H9 (cell line): Measurements from ENCODE around the gene PPP1R3C. TPM values are rescaled to one million over a fixed set of nuclear protein-coding genes. Genes with fewer than 3 reads are reported as not detected.

ENCODE experiments used
- DNase-seq: peaks from one replicate; pipeline ENCODE4 v3.0.0-alpha.2; 2017
- H2AFZ ChIP-seq: one replicate; pipeline ENCODE4 v1.6.1; 2013; ENCODE audit warnings: mild to moderate bottlenecking, low read length, control low read depth, moderate library complexity
- H2AK5ac ChIP-seq: 2 replicates; pipeline ENCODE4 v1.6.1; 2013; ENCODE audit warnings: low read length, control low read depth, mixed read lengths; ENCODE audit not compliant: insufficient read length
- H2BK120ac ChIP-seq: one replicate; pipeline ENCODE4 v1.6.1; 2013; ENCODE audit warnings: low read depth, mild to moderate bottlenecking, low read length, control low read depth, inconsistent platforms; ENCODE audit not compliant: poor library complexity, severe bottlenecking
- H2BK12ac ChIP-seq: 2 replicates; pipeline ENCODE4 v1.6.1; 2013; ENCODE audit warnings: low read length, control low read depth, mixed read lengths, low read depth; ENCODE audit not compliant: insufficient read length
- H2BK15ac ChIP-seq: 2 replicates; pipeline ENCODE4 v1.6.1; 2013; ENCODE audit warnings: low read depth, low read length, control low read depth
- H2BK20ac ChIP-seq: one replicate; pipeline ENCODE4 v1.6.1; 2013; ENCODE audit warnings: low read depth, mild to moderate bottlenecking, low read length, control low read depth, inconsistent platforms; ENCODE audit not compliant: poor library complexity, severe bottlenecking
- H2BK5ac ChIP-seq: 2 replicates; pipeline ENCODE4 v1.6.1; 2013; ENCODE audit warnings: low read length, control low read depth, mixed read lengths; ENCODE audit not compliant: insufficient read length
- H3K14ac ChIP-seq: 2 replicates; pipeline ENCODE4 v1.6.1; 2013; ENCODE audit warnings: low read length, control low read depth; ENCODE audit not compliant: insufficient read depth
- H3K18ac ChIP-seq: 2 replicates; pipeline ENCODE4 v1.6.1; 2013; ENCODE audit warnings: low read depth, mild to moderate bottlenecking, mixed read lengths, low read length, control low read depth; ENCODE audit not compliant: insufficient read length
- H3K23ac ChIP-seq: 2 replicates; pipeline ENCODE4 v1.6.1; 2013; ENCODE audit warnings: low read length, control low read depth, mixed read lengths, low read depth; ENCODE audit not compliant: insufficient read length
- H3K23me2 ChIP-seq: 2 replicates; pipeline ENCODE4 v1.6.1; 2013; ENCODE audit warnings: low read depth, mild to moderate bottlenecking, mixed read lengths, low read length, control low read depth; ENCODE audit not compliant: insufficient read length, poor library complexity, severe bottlenecking
- H3K27ac ChIP-seq: 2 replicates; pipeline ENCODE4 v1.5.1; 2013; ENCODE audit warnings: low read length, control low read depth, mixed read lengths, low read depth; ENCODE audit not compliant: insufficient read length
- H3K27me3 ChIP-seq: 2 replicates; pipeline ENCODE4 v1.6.1; 2013; ENCODE audit warnings: low read length, control low read depth, inconsistent platforms; ENCODE audit not compliant: insufficient read depth
- H3K4ac ChIP-seq: 2 replicates; pipeline ENCODE4 v1.6.1; 2013; ENCODE audit warnings: low read depth, mild to moderate bottlenecking, control low read depth, inconsistent platforms, low read length, moderate library complexity
- H3K4me1 ChIP-seq: 2 replicates; pipeline ENCODE4 v1.6.1; 2013; ENCODE audit warnings: low read length, control low read depth, inconsistent platforms; ENCODE audit not compliant: insufficient read depth
- H3K4me2 ChIP-seq: 2 replicates; pipeline ENCODE4 v1.6.1; 2013; ENCODE audit warnings: low read length, control low read depth, mixed read lengths; ENCODE audit not compliant: insufficient read length, insufficient read depth
- H3K56ac ChIP-seq: 2 replicates; pipeline ENCODE4 v1.6.1; 2013; ENCODE audit warnings: low read depth, mild to moderate bottlenecking, mixed read lengths, low read length, control low read depth; ENCODE audit not compliant: insufficient read length
- H3K79me1 ChIP-seq: 2 replicates; pipeline ENCODE4 v1.6.1; 2013; ENCODE audit warnings: low read depth, mild to moderate bottlenecking, moderate library complexity, low read length, control low read depth, inconsistent platforms; ENCODE audit not compliant: insufficient read depth, poor library complexity, severe bottlenecking
- H3K79me2 ChIP-seq: 2 replicates; pipeline ENCODE4 v1.6.1; 2013; ENCODE audit warnings: low read length, control low read depth, inconsistent platforms; ENCODE audit not compliant: insufficient read depth
- H3K9ac ChIP-seq: 2 replicates; pipeline ENCODE4 v1.6.1; 2013; ENCODE audit warnings: low read length, control low read depth, mixed read lengths; ENCODE audit not compliant: insufficient read length; ENCODE audit errors: extremely low read depth
- H3K9me3 ChIP-seq: one replicate; pipeline ENCODE4 v1.6.1; 2013; ENCODE audit warnings: low read depth, low read length, inconsistent platforms; ENCODE audit not compliant: control insufficient read depth
- H3T11ph ChIP-seq: one replicate; pipeline ENCODE4 v1.6.1; 2013; ENCODE audit warnings: mild to moderate bottlenecking, low read length, control low read depth, inconsistent platforms
- H4K20me1 ChIP-seq: one replicate; pipeline ENCODE4 v1.6.1; 2013; ENCODE audit not compliant: control insufficient read depth, insufficient read length, insufficient read depth
- H4K5ac ChIP-seq: 2 replicates; pipeline ENCODE4 v1.6.1; 2013; ENCODE audit warnings: low read depth, mild to moderate bottlenecking, mixed read lengths, low read length, control low read depth; ENCODE audit not compliant: insufficient read length
- H4K8ac ChIP-seq: replicated peaks from 2 replicates; pipeline ENCODE4 v1.6.1; 2013; ENCODE audit warnings: low read length, control low read depth, mixed read lengths, low read depth; ENCODE audit not compliant: insufficient read length
- H4K91ac ChIP-seq: 2 replicates; pipeline ENCODE4 v1.6.1; 2013; ENCODE audit warnings: low read depth, mild to moderate bottlenecking, moderate library complexity, mixed read lengths, low read length, control low read depth; ENCODE audit not compliant: insufficient read length
- H3K27ac Mint-ChIP-seq, 3 experiments: 2 replicates in 2 of 3; 3 replicates in 1 of 3; pipeline ENCODE4 v1.8.0; 2020 to 2021; ENCODE audit warnings: mixed read lengths in 3 of 3, mild to moderate bottlenecking in 1 of 3, moderate library complexity in 1 of 3
- H3K27me3 Mint-ChIP-seq: 2 replicates; pipeline ENCODE4 v1.8.0; 2021; ENCODE audit warnings: low read depth, mild to moderate bottlenecking, moderate library complexity, mixed read lengths
- H3K36me3 Mint-ChIP-seq, 3 experiments: 2 replicates in 2 of 3; 3 replicates in 1 of 3; pipeline ENCODE4 v1.8.0; 2020 to 2021; ENCODE audit warnings: low read depth in 3 of 3, mixed read lengths in 3 of 3; ENCODE audit not compliant: insufficient read depth in 1 of 3
- H3K4me1 Mint-ChIP-seq, 2 experiments: 2 replicates each; pipeline ENCODE4 v1.8.0; 2020; ENCODE audit warnings: mixed read lengths in 2 of 2
- H3K4me3 Mint-ChIP-seq, 2 experiments: 2 replicates in 1 of 2; 3 replicates in 1 of 2; pipeline ENCODE4 v1.8.0; 2020 to 2021; ENCODE audit warnings: mild to moderate bottlenecking in 2 of 2, mixed read lengths in 2 of 2, moderate library complexity in 1 of 2
- H3K9me3 Mint-ChIP-seq, 2 experiments: 2 replicates in 1 of 2; 3 replicates in 1 of 2; pipeline ENCODE4 v1.8.0; 2020; ENCODE audit warnings: mild to moderate bottlenecking in 2 of 2, mixed read lengths in 2 of 2, moderate library complexity in 1 of 2
- CTCF ChIP-seq: fragments of 200-600 bp; sonication (generic); conservative IDR thresholded peaks from 3 replicates; pipeline ENCODE4 v1.8.0; 2021; ENCODE audit warnings: antibody characterized with exemption, mild to moderate bottlenecking
- WGBS: extraction: QIAGEN DNeasy Blood & Tissue Kit; methylation state at CpG from one replicate; pipeline ENCODE4 v1.1.7; 2013; ENCODE audit warnings: missing lambda C conversion rate, low lambda C conversion rate, mixed read lengths; ENCODE audit not compliant: insufficient read length; ENCODE audit errors: extremely low coverage; 5-methylcytosine and 5-hydroxymethylcytosine counted together
- total RNA-seq: library from RNA; stranded (reverse); gene quantifications from 2 replicates; pipeline ENCODE4 v1.2.1, GENCODE V29; 2021

PPP1R3C gene
- total RNA-seq, 1 experiment from 2014 or later, result 1.2 TPM

GRCh38 chr10:91621483-91622113, 11.3 kb downstream of the PPP1R3C start:
- no peak overlapping the region for H3K14ac ChIP-seq

More at GRCh38 chr10:91621483-91622113, 11.3 kb downstream of the PPP1R3C start:
- Histone ChIP-seq H4K5ac (no peak overlapping the region), H2BK5ac (no peak overlapping the region), H4K20me1 (no peaks in the 10 kb centered on the region), H3K9me3 (no peaks in the 10 kb centered on the region), H3K56ac (no peak overlapping the region), H3K23me2 (no peaks in the 10 kb centered on the region), H3K9ac (no peak overlapping the region), H3K4me2 (no peak overlapping the region), H2BK15ac (no peak overlapping the region), H2BK12ac (no peak overlapping the region), H4K91ac (no peak overlapping the region), H3K79me2 (no peaks in the 10 kb centered on the region), H3T11ph (no peak overlapping the region), H3K79me1 (no peaks in the 10 kb centered on the region), H2BK120ac (no peak overlapping the region), H3K27ac (no peak overlapping the region), H4K8ac (no peak overlapping the region), H2AK5ac (no peak overlapping the region), H3K27me3 (no peaks in the 10 kb centered on the region), H3K4me1 (no peaks in the 10 kb centered on the region), H3K18ac (no peak overlapping the region), H3K4ac (no peak overlapping the region), H3K23ac (no peak overlapping the region), H2AFZ (no peak overlapping the region), H2BK20ac (no peak overlapping the region)
- H3K36me3 Mint-ChIP-seq, result peaks cover 2 to 19% (median 5%) of the 10 kb centered on the region in 3 experiments
- H3K27me3 Mint-ChIP-seq, result no peaks in the 10 kb centered on the region; the same call in 1 of the 2 replicates
- H3K4me3 Mint-ChIP-seq, result no peak overlapping the region
- no CpG with 5 or more reads among the region's 1 CpG for WGBS
- DNase-seq, result no peak
- no peak for TF ChIP-seq CTCF
- no peak overlapping the region for H3K27ac Mint-ChIP-seq
- no peaks in the 10 kb centered on the region for H3K4me1 Mint-ChIP-seq
- H3K9me3 Mint-ChIP-seq, result peaks cover 8 to 19% of the 10 kb centered on the region in 2 experiments
